Pulmonary artery endothelial cell (primary cell): ENCODE results near the gene METTL21C. TPM values are rescaled to one million over a fixed set of nuclear protein-coding genes. Genes with fewer than 3 reads are reported as not detected.

ENCODE experiments used
- DNase-seq: peaks from one replicate; pipeline ENCODE4 v3.0.0-alpha.2; 2011; ENCODE audit warnings: low read depth, low spot score
- total RNA-seq: library from RNA; depleted of rRNA; stranded (reverse); fragments of >200 nt; gene quantifications from 2 replicates; pipeline ENCODE4 v1.2.3, GENCODE V29; 2014

METTL21C gene
- total RNA-seq = not detected in 2 replicates

DNA sequence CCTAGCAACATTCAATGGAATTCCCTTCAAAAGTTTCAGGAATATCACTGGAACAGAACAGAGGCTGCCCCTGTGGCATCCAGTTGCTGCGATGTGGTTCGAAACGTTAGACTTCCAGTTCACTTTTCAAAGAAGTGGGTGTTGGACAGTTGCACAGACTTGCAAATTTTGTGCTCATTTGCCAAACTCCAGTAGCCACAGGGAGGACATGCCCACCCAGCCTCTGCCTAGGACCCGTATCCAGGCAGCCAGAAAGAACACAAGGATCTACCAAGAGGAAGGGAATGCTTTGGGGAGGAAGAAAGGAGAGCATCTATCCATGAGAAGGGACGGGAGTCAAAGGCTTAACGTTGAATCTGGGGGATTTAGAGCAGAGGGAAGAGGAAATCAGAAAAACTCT, at the start of gene METTL21C:
TSS of gene METTL21C (minus strand) at position 108 of the 400 bp plus-strand sequence. CDS start 546 bp downstream, outside the sequence.
- DNase-seq = no peak

DNA sequence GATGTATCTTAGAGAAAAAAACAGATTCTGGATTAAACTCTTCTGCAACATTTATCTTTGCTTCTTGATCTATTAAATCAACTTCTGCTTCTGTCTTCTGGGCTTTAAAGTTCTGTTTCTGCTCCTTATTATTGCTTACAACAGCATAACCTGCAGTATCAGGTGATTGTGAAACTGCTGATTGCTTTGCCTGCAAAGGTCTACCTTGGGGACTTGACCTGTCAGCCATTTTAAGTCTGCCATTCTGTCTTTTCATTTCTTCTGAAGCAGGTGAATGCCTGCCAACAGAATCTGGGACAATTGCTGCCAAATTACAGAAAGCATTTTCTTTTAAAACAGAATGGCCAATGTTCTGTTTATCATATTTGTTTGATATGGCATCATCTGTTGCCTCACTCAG, 47.7 kb upstream of the METTL21C start:
- no peak for DNase-seq

GRCh38 chr13:102742101-102742500, 47.3 kb upstream of the METTL21C start:
- DNase-seq = no peak

GRCh38 chr13:102729560-102730270, 34.9 kb upstream of the METTL21C start:
- peak; percentile 72 for DNase-seq

GRCh38 chr13:102726430-102726829, 31.6 kb upstream of the METTL21C start:
- no peak for DNase-seq

DNA sequence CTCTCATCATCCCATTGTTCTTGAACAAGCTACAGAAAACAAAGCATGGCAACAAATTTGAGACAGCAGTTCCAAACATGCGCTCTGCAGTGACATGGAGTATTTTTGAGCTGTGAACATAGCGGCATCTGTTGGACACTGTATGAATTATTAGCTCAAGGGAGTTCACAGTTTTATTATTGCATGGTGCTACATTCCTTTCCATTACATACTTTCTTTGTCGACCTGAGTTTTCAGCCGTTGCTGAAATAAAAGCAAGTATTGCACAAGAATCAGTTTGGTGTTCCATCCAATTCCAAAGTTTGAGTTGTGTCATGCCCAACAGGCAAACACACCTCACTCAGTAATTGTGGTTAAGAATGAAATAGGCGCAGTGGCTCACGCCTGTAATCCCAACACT, 30.1 kb upstream of the METTL21C start:
- peak; percentile 36 for DNase-seq

DNA sequence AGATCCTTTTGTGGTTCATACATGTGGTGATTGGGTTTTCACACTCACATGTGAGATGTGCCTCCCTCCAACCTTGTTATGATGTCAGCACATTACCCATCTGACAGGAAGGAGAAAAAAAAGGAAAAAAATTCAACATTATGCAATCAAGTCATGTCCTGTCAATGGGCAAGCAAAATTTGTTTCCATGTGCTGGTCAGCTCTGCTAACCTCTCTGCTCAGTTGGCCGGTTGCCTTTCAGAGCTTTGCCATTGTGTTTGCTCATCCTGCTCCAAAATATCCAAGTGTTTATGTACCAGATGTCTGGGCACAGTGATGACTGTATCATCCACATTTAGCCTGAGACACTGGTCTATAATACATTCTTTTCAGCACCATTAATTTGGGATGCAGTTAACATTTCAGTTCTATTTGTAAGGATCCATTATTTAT, 27.0 kb upstream of the METTL21C start:
- no peak for DNase-seq

DNA sequence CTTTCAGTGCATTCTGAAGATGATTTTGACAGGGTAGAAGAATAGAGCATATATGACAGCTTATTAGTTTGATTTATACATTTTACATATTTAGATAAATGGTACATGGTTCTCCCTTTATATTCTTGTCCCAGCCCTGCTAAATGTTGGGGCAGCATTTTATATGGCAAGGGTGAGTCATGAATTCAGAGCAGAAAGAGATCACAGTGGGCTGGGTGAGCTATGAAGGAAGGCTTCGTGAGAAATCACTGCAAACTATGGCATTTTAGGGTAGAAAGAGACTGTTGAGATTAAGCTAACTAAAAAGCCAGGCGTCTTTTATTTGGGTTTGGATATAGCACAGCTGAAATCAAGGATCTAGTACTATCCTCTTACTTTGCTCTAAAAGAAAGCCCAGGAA, 23.9 kb upstream of the METTL21C start:
- DNase-seq = no peak

DNA sequence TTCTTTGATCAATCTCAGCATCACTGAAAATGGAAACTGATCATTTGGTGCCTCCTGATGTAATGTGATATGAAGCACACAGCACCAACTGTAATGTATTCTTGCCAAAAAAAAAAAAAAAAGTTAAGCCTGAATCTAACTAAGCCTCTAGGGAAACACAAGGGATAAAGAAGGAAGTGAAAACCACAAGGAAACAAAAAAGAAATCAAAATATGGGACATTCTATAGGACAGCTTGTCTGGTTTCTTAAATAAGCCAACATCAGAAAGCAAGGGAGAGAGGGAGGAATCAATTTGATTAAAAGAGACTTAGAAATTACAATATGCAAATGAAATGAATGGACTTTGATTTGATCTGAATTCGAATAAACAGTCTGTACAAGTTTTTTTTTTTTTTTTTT, 20.6 kb upstream of the METTL21C start:
- no peak for DNase-seq

- DNase-seq = no peak
Observed at GRCh38 chr13:102710261-102710679, 15.4 kb upstream of the METTL21C start.

GRCh38 chr13:102709536-102709935, 14.7 kb upstream of the METTL21C start:
- no peak for DNase-seq

- no peak for DNase-seq
Observed at GRCh38 chr13:102708991-102709390, 14.1 kb upstream of the METTL21C start.

- no peak for DNase-seq
Observed at GRCh38 chr13:102708211-102708610, 13.4 kb upstream of the METTL21C start.

DNA sequence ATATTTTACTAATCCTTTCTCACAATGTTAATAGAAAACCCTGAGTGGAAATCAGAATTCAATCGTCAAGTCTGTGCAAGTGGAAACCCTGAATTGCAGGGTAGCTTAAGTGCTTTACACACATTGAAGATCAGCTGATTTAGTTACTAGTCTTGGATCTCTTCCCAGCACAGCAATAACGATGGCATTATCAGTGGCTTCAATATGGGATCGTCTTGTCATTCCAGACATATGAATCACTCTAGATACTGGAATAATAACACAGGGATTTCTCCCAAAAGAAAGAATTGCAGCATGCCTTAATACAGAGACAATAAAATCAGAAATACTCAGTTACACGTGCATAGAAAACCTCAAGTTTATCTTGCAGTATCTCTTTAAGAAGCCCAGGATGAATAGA, 12.6 kb upstream of the METTL21C start:
- DNase-seq = peak; percentile 88

DNA sequence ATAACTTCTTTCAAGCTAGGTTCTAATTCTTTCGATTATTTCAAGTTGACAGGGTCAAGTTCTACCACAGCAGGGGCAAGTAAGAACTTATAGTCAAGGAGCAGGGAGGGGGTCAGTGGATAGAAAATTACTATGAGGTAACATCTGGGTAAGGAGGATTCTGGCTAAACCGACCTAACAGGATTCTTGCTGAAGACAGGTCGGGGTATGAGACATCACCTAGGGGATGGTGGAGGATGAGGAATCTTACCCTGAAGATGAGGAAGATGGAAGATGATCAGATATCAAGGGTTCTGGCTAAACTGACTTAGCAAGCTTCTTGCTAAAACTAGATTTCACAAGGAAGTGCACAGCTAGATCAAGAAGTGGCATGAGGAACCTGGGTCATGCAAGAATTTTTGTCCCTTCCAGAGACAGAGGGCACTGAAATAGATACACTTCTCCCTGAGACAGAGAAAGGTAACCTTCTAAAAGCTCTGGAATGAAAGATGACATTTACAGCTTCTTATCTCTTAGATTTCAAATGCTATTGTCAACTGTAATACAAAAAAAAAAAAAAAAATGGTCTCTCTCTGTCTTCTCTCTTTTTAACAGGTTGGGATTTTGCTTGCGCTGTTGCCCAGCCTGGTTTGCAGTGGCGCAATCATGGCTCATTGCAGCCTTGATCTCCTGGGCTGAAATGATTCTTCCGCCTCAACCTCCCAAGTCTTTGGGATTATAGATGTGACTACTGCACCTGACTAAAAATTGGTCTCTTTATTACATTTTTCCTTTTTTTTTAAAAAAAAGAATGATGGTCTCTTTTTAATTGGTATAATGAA, 9.6 kb upstream of the METTL21C start:
- no peak for DNase-seq

- peak; percentile 27 for DNase-seq
Observed at GRCh38 chr13:102703726-102704035, 8.8 kb upstream of the METTL21C start.

- no peak for DNase-seq
Observed at GRCh38 chr13:102702965-102703725, 8.3 kb upstream of the METTL21C start.

DNA sequence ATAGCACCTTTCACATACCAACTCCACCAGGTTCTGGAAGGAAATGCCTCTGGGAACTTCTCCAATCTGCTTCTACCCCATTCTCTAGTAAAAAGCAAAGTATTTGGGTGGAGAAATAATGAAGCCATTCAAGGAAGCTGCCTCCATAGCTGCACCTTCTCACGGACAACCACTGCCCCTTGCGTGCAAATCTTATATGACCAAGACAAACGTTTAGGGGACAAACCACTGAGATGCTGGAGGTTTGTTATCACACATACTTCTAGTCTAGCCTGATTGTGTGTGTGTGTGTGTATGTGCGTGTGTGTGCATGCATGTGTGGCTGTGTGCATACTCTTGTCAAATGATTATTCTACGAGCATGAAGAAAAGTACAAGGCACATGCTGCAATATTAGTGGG, 6.5 kb upstream of the METTL21C start:
- DNase-seq = no peak

- DNase-seq = no peak
Observed at GRCh38 chr13:102700088-102701031, 5.5 kb upstream of the METTL21C start.

GRCh38 chr13:102699504-102699903, 4.7 kb upstream of the METTL21C start:
- DNase-seq = no peak

DNA sequence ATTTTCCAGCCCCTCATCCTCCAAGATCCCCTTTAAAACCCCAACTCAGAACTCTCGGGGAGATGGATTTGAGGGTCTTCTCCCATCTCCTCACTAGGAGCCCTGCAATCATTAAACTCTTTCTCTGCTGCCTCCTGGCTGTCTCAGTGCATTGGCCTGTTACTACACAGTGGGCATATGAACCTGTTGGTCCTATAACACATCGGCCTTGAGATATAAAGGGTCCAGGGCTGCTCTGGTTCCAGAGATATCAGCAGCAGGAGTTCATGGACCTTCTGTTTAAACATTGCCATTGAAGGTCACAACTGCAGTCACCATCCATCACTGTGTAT, 3.8 kb upstream of the METTL21C start:
- no peak for DNase-seq
